H1 (cell line): ENCODE measurements around the gene GNG12. TPM values are rescaled to one million over a fixed set of nuclear protein-coding genes. Genes with fewer than 3 reads are reported as not detected.

Source experiments
- BACH1 ChIP-seq: IDR thresholded peaks from 2 replicates; pipeline ENCODE4 v1.6.1; 2012; ENCODE audit warnings: low read length, improper control_type of control experiment
- CHD2 ChIP-seq: IDR thresholded peaks from 2 replicates; pipeline ENCODE4 v1.6.1; 2012; ENCODE audit warnings: low read length, improper control_type of control experiment
- RBBP5 ChIP-seq: IDR thresholded peaks from 2 replicates; pipeline ENCODE4 v1.7.1; 2012; ENCODE audit warnings: low read depth, mild to moderate bottlenecking, inconsistent platforms, low read length, moderate library complexity, borderline replicate concordance
- SP4 ChIP-seq: IDR thresholded peaks from 2 replicates; pipeline ENCODE4 v1.6.1; 2012; ENCODE audit warnings: low read length, inconsistent platforms
- polyA plus RNA-seq, 7 experiments: library from polyadenylated mRNA; depleted of rRNA in 3 of 7; stranded (reverse) in 5 of 7; unstranded in 2 of 7; fragments of >200 nt in 5 of 7; fragments of 200-250 nt in 2 of 7; gene quantifications; 1 replicate in 5 of 7; 2 replicates in 1 of 7; 4 replicates in 1 of 7; pipeline versions ENCODE4 v1.2.1 to v1.2.3, GENCODE V29; 2011 to 2013; ENCODE audit warnings: missing spikeins in 2 of 7, mixed read lengths in 2 of 7
- total RNA-seq: library from RNA; stranded (reverse); fragmentation: NEBNext Ultra II Directional; extraction: Animal tissue kit (Norgen Biotek cat#: 25700); gene quantifications from 2 replicates; pipeline ENCODE4 v1.2.1, GENCODE V29; 2021

GNG12 gene
- total and polyA plus RNA-seq, 2 of the 8 experiments (the other 6 are each of a cell fraction or from before 2014, with no cell fraction given), result 11.4 to 35.8 TPM

GRCh38 chr1:67655581-67655980 lies 177.7 kb downstream of the GNG12 start (continued):
- TF ChIP-seq CHD2, result no peak
- no peak for TF ChIP-seq BACH1
- TF ChIP-seq SP4, result no peak
- no peak for TF ChIP-seq RBBP5
